HepG2 (cell line): ENCODE measurements around the gene SGPP1. TPM values are rescaled to one million over a fixed set of nuclear protein-coding genes. Genes with fewer than 3 reads are reported as not detected.

Experiments
- ATAC-seq: fragments of 200-7000 bp; cut with Tn5 transposase; 3 replicates; pipeline ENCODE4 v1.9.1; 2020; ENCODE audit warnings: mild to moderate bottlenecking, moderate library complexity
- BruUV-seq: library from RNA; stranded (reverse); fragments of 400-500 nt; replicated peaks from 2 replicates; lab custom pipeline; 2021; lab: Mats Ljungman, UMichigan
- CTCF ChIA-PET: fragments of 300-600 bp; formaldehyde crosslinking; extraction: SDS; loops from one replicate; lab custom pipeline; 2021; ENCODE audit warnings: low total read pairs, inconsistent platforms, low intra/inter-chr PET ratio; lab: Yijun Ruan, JAX
- POLR2A ChIA-PET: fragments of 350-600 bp; sonication (Branson Sonifier 250); formaldehyde crosslinking; loops from one replicate; lab custom pipeline; 2020; ENCODE audit warnings: antibody characterized with exemption, inconsistent platforms; lab: Yijun Ruan, JAX
- DNase-seq: peaks from one replicate; pipeline ENCODE4 v3.0.0-alpha.2; 2015; ENCODE audit warnings: low spot score
- FAIRE-seq: peaks from 3 replicates; lab custom pipeline; 2011; peaks lifted over from hg19 to GRCh38; lab: Jason Lieb, UNC
- H2AFZ ChIP-seq: one replicate; pipeline ENCODE4 v1.6.1; 2011; ENCODE audit warnings: low read length, inconsistent platforms
- H3K27ac ChIP-seq: fragments of 300-600 bp; 3 replicates; pipeline ENCODE4 v1.8.0; 2011; ENCODE audit warnings: mixed run types, mild to moderate bottlenecking, mixed read lengths, low read length, inconsistent platforms; ENCODE audit not compliant: insufficient read depth; ENCODE audit errors: extremely low read length
- H3K27me3 ChIP-seq, 2 experiments: fragments of 200-600 bp in 1 of 2; 2 replicates in 1 of 2; 3 replicates in 1 of 2; pipeline versions ENCODE4 v1.6.0 to v1.8.0; 2011; ENCODE audit warnings: low read length in 2 of 2, mild to moderate bottlenecking in 2 of 2, moderate library complexity in 2 of 2, inconsistent platforms in 1 of 2; ENCODE audit not compliant: insufficient read depth in 2 of 2, control insufficient read depth in 1 of 2
- H3K36me3 ChIP-seq, 2 experiments: fragments of 200-600 bp in 1 of 2; replicated peaks in 1 of 2; 2 replicates in 1 of 2; 3 replicates in 1 of 2; pipeline versions ENCODE4 v1.5.1 to v1.8.0; 2011; ENCODE audit warnings: low read length in 2 of 2, inconsistent platforms in 1 of 2; ENCODE audit not compliant: insufficient read depth in 2 of 2, control insufficient read depth in 1 of 2
- H3K4me1 ChIP-seq: 2 replicates; pipeline ENCODE4 v1.5.1; 2012; ENCODE audit warnings: low read length, inconsistent platforms; ENCODE audit not compliant: insufficient read depth
- H3K4me2 ChIP-seq: 2 replicates; pipeline ENCODE4 v1.6.0; 2011; ENCODE audit warnings: low read depth, low read length, inconsistent platforms
- H3K4me3 ChIP-seq, 3 experiments: fragments of 200-600 bp in 1 of 3; sonication (generic), shearing (Covaris generic) in 1 of 3; replicated peaks in 1 of 3; 2 replicates each; pipeline ENCODE4 v1.5.1; 2011 to 2016; ENCODE audit warnings: low read length in 3 of 3, inconsistent platforms in 2 of 3, low read depth in 2 of 3, mild to moderate bottlenecking in 2 of 3, control low read depth in 1 of 3, mixed read lengths in 1 of 3; ENCODE audit not compliant: insufficient read depth in 1 of 3
- H3K79me2 ChIP-seq: one replicate; pipeline ENCODE4 v1.6.1; 2011; ENCODE audit warnings: low read length, inconsistent platforms; ENCODE audit not compliant: insufficient read depth
- H3K9ac ChIP-seq: 2 replicates; pipeline ENCODE4 v1.6.0; 2011; ENCODE audit warnings: mild to moderate bottlenecking, low read depth, low read length, inconsistent platforms; ENCODE audit not compliant: insufficient read depth
- H3K9me3 ChIP-seq: 2 replicates; pipeline ENCODE4 v1.5.1; 2012; ENCODE audit warnings: mild to moderate bottlenecking, low read length
- H4K20me1 ChIP-seq: 2 replicates; pipeline ENCODE4 v1.6.0; 2011; ENCODE audit warnings: inconsistent platforms, mild to moderate bottlenecking, low read length, moderate library complexity; ENCODE audit not compliant: insufficient read depth
- ATRX ChIP-seq: sonication (generic); formaldehyde crosslinking; IDR thresholded peaks from 2 replicates; pipeline ENCODE4 v1.4.0; 2020; ENCODE audit warnings: missing genetic modification reagents, borderline replicate concordance
- CBX2 ChIP-seq, 2 experiments: fragments of 200-600 bp in 1 of 2; sonication (generic); formaldehyde crosslinking in 1 of 2; IDR thresholded peaks; 2 replicates each; pipeline versions ENCODE4 v1.7.0 to v1.8.1; 2018 to 2022; ENCODE audit warnings: low read depth in 2 of 2, low read length in 1 of 2, mild to moderate bottlenecking in 1 of 2, missing genetic modification reagents in 1 of 2
- CEBPB ChIP-seq: IDR thresholded peaks from 2 replicates; pipeline ENCODE4 v1.6.1; 2011; ENCODE audit warnings: low read depth, low read length, improper control_type of control experiment, borderline replicate concordance
- GMEB2 ChIP-seq: IDR thresholded peaks from 2 replicates; pipeline ENCODE4 v1.6.1; 2016; ENCODE audit warnings: missing biosample characterization, missing genetic modification reagents, low read depth
- HIVEP1 ChIP-seq: sonication (generic); formaldehyde crosslinking; IDR thresholded peaks from 2 replicates; pipeline ENCODE4 v1.4.0; 2020; ENCODE audit warnings: mild to moderate bottlenecking, missing genetic modification reagents
- LBX2 ChIP-seq: sonication (generic); formaldehyde crosslinking; IDR thresholded peaks from 2 replicates; pipeline ENCODE4 v1.5.0; 2020; ENCODE audit warnings: missing genetic modification reagents, mild to moderate bottlenecking, borderline replicate concordance
- NR2F1 ChIP-seq, 2 experiments: fragments of 450-650 bp in 1 of 2; formaldehyde crosslinking in 1 of 2; IDR thresholded peaks; 2 replicates each; pipeline versions ENCODE4 v1.5.0 to v1.6.1; 2016 to 2020; ENCODE audit warnings: mild to moderate bottlenecking in 1 of 2, missing compliant biosample characterization in 1 of 2, missing genetic modification reagents in 1 of 2, moderate library complexity in 1 of 2
- PHB2 ChIP-seq: fragments of 450-650 bp; IDR thresholded peaks from 2 replicates; pipeline ENCODE4 v1.6.1; 2018; ENCODE audit not compliant: partially characterized antibody
- ZFP37 ChIP-seq: sonication (generic); formaldehyde crosslinking; IDR thresholded peaks from 2 replicates; pipeline ENCODE4 v1.4.0; 2020; ENCODE audit warnings: missing genetic modification reagents, borderline replicate concordance
- ZNF549 ChIP-seq: sonication (generic); formaldehyde crosslinking; IDR thresholded peaks from 2 replicates; pipeline ENCODE4 v1.5.0; 2020; ENCODE audit warnings: missing genetic modification reagents
- ZNF564 ChIP-seq: sonication (generic); formaldehyde crosslinking; IDR thresholded peaks from 2 replicates; pipeline ENCODE4 v1.8.1; 2023; ENCODE audit warnings: mild to moderate bottlenecking, missing genetic modification reagents
- ZNF569 ChIP-seq: sonication (generic); formaldehyde crosslinking; IDR thresholded peaks from 2 replicates; pipeline ENCODE4 v1.5.0; 2020; ENCODE audit warnings: mild to moderate bottlenecking, missing genetic modification reagents, moderate library complexity, borderline replicate concordance
- ZNF639 ChIP-seq: conservative IDR thresholded peaks from 2 replicates; pipeline ENCODE4 v1.6.1; 2018; ENCODE audit warnings: missing genetic modification reagents
- ZNF710 ChIP-seq: sonication (generic); formaldehyde crosslinking; IDR thresholded peaks from 2 replicates; pipeline ENCODE4 v1.5.0; 2020; ENCODE audit warnings: mild to moderate bottlenecking, missing genetic modification reagents, borderline replicate concordance
- WGBS: methylation state at CpG from one replicate; pipeline ENCODE4 v1.1.6; 2017; ENCODE audit warnings: low lambda C conversion rate; 5-methylcytosine and 5-hydroxymethylcytosine counted together
- in situ Hi-C: cut with HindIII; loops from 2 replicates; pipeline ENCODE4 v1.10.0; 2017; ENCODE audit warnings: low pct_unique_long_range_greater_than_20kb; ENCODE audit not compliant: extremely low pct_ligation_motif_present
- intact Hi-C: fragments of 100-400 bp; cut with micrococcal nuclease; formaldehyde crosslinking; loops from one replicate; pipeline ENCODE4 v1.10.0; 2022; ENCODE audit not compliant: unreplicated experiment
- polyA plus RNA-seq, 8 experiments: library from polyadenylated mRNA; depleted of rRNA in 3 of 8; stranded (reverse) in 7 of 8; unstranded in 1 of 8; fragments of >200 nt; fragmentation: Illumina TruSeq in 4 of 8; extraction: Trizol in 4 of 8; gene quantifications; 2 replicates each; pipeline versions ENCODE4 v1.2.1 to v1.2.3, GENCODE V29; 2011 to 2016; ENCODE audit warnings: low read depth in 4 of 8, missing spikeins in 1 of 8, mixed read lengths in 1 of 8; ENCODE audit not compliant: insufficient read depth in 1 of 8
- total RNA-seq, 5 experiments: library from RNA; depleted of rRNA; stranded (reverse); fragments of >200 nt; fragmentation: Illumina TruSeq; extraction: Trizol; gene quantifications; 2 replicates each; pipeline ENCODE4 v1.2.3, GENCODE V29; 2016; ENCODE audit warnings: low read depth in 1 of 5

SGPP1 gene
- total and polyA plus RNA-seq, 2 of the 13 experiments (the other 11 are each of a cell fraction or from before 2014, with no cell fraction given) = 6.4 to 6.8 TPM

- H3K79me2 ChIP-seq = no peaks in the 10 kb centered on the region
- no peak overlapping the region for H3K4me3 ChIP-seq
- WGBS = 96% methylated on average over 3 of the region's 3 CpGs
- H2AFZ ChIP-seq = no peak overlapping the region
- H3K9ac ChIP-seq = no peak overlapping the region
- H3K4me2 ChIP-seq = no peak overlapping the region
- BruUV-seq = no TSS peak
- in situ Hi-C loops (no loop called here), intact Hi-C loops (no loop called here)
- no peaks in the 10 kb centered on the region for H3K27me3 ChIP-seq
- CTCF ChIA-PET = no interaction called here
- no peak for FAIRE-seq
- 0 out of 5 replicates have a peak, but pooled peaks cover 0 to 1% of the 10 kb centered on the region in 2 experiments for H3K36me3 ChIP-seq
- POLR2A ChIA-PET = interaction anchor here (1.5 kb wide), 1 partner anchor 36 kb away, joined by 3 read pairs; no protein-coding TSS in a partner anchor
- H3K27ac ChIP-seq = no peak overlapping the region
- H3K9me3 ChIP-seq = no peaks in the 10 kb centered on the region
- ATAC-seq = no peak
- no peak for DNase-seq
- H3K4me1 ChIP-seq = 0 out of 2 replicates have a peak, but pooled peaks cover 7% of the 10 kb centered on the region
- no peak for TF ChIP-seq ZNF710 (CRISPR knock-in tag)
- TF ChIP-seq NR2F1 (CRISPR knock-in tag; IDR thresholded peaks at IDR 0.05) = no peak
- TF ChIP-seq HIVEP1 (CRISPR knock-in tag) = no peak
- no peak for TF ChIP-seq ZNF639
- no peak for TF ChIP-seq LBX2
- no peak for TF ChIP-seq ZFP37
- TF ChIP-seq GMEB2 (CRISPR knock-in tag) = no peak
- no peak for TF ChIP-seq CEBPB
- TF ChIP-seq ZNF549 (CRISPR knock-in tag) = no peak
- no peak for TF ChIP-seq PHB2
- TF ChIP-seq ATRX (CRISPR knock-in tag) = no peak
- TF ChIP-seq CBX2 (IDR thresholded peaks at IDR 0.05; ENCODE audit: low read depth, low read length) = no peak
- no peak for TF ChIP-seq CBX2 (CRISPR knock-in tag; IDR thresholded peaks at IDR 0.05; ENCODE audit: low read depth)
- no peak for TF ChIP-seq ZNF564 (CRISPR knock-in tag)
- TF ChIP-seq ZNF569 (CRISPR knock-in tag) = no peak
- no peaks in the 10 kb centered on the region for H4K20me1 ChIP-seq
Observed at GRCh38 chr14:63677891-63678379, 49.9 kb downstream of the SGPP1 start.
